Lung (tissue), 12 donors: ENCODE results near the gene NUP205. TPM values are rescaled to one million over a fixed set of nuclear protein-coding genes. Genes with fewer than 3 reads are reported as not detected.
A peak's percentile ranks its signal among the peaks of the same experiment; 100 is the strongest.
"Not testable (repeated sequence)": the region's sequence is repeated elsewhere in the genome, so short reads cannot be mapped to it uniquely, and the experiment has no call there.

Source experiments
- ATAC-seq: fragments of 200-7000 bp; cut with Tn5 transposase; one replicate; pipeline ENCODE4 v1.9.1; 2020; ENCODE audit warnings: moderate number of reproducible peaks; ENCODE audit not compliant: insufficient read depth, low FRiP score
- DNase-seq, 3 donors: peaks; one replicate each; pipeline ENCODE4 v3.0.0-alpha.2; 2013 to 2017
- H3K27ac ChIP-seq, 2 donors: one replicate each; pipeline ENCODE4 v1.5.1; 2013; ENCODE audit warnings: mild to moderate bottlenecking in 2 of 2, moderate library complexity in 2 of 2, control low read depth in 1 of 2, inconsistent platforms in 1 of 2, low read depth in 1 of 2, low read length in 1 of 2
- H3K27me3 ChIP-seq, 3 donors: one replicate each; pipeline ENCODE4 v1.5.1; 2013; ENCODE audit warnings: low read length in 2 of 3; ENCODE audit not compliant: control insufficient read depth in 3 of 3, insufficient read depth in 3 of 3
- H3K36me3 ChIP-seq, 4 donors: one replicate each; pipeline ENCODE4 v1.5.1; 2013; ENCODE audit warnings: low read length in 4 of 4, mild to moderate bottlenecking in 1 of 4, moderate library complexity in 1 of 4; ENCODE audit not compliant: control insufficient read depth in 4 of 4, insufficient read depth in 4 of 4
- H3K4me1 ChIP-seq, 5 donors: one replicate each; pipeline ENCODE4 v1.5.1; 2013; ENCODE audit warnings: low read length in 5 of 5, mild to moderate bottlenecking in 2 of 5, moderate library complexity in 1 of 5; ENCODE audit not compliant: control insufficient read depth in 5 of 5, insufficient read depth in 5 of 5
- H3K4me3 ChIP-seq: one replicate; pipeline ENCODE4 v1.5.1; 2013; ENCODE audit warnings: mild to moderate bottlenecking, control low read depth, moderate library complexity
- H3K9ac ChIP-seq, 2 donors: one replicate each; pipeline ENCODE4 v1.5.1; 2013; ENCODE audit warnings: low read length in 2 of 2, control low read depth in 1 of 2; ENCODE audit not compliant: insufficient read depth in 1 of 2
- H3K9me3 ChIP-seq, 4 donors: one replicate each; pipeline ENCODE4 v1.5.1; 2013; ENCODE audit warnings: low read length in 3 of 4, mild to moderate bottlenecking in 1 of 4, moderate library complexity in 1 of 4; ENCODE audit not compliant: control insufficient read depth in 4 of 4, insufficient read depth in 3 of 4
- WGBS, 2 donors: extraction: QIAGEN DNeasy Blood & Tissue Kit; methylation state at CpG; one replicate each; pipeline ENCODE4 v1.1.7; 2013; 5-methylcytosine and 5-hydroxymethylcytosine counted together
- polyA plus RNA-seq, 2 donors: library from polyadenylated mRNA; stranded (reverse); fragments of 200-250 nt; gene quantifications; one replicate each; pipeline ENCODE4 v1.2.1, GENCODE V29; 2013
- total RNA-seq, 2 donors: library from RNA; depleted of rRNA in 1 of 2; stranded (reverse); fragments of >200 nt in 1 of 2; gene quantifications; one replicate each; pipeline ENCODE4 v1.2.1, GENCODE V29; 2014 to 2021
- TF ChIP-seq, protein P1 (sequence below): IDR thresholded peaks from 2 replicates; pipeline ENCODE4 v1.5.1; 2012; ENCODE audit warnings: mild to moderate bottlenecking; ENCODE audit errors: control extremely low read depth, extremely low read depth
- donor health status: control.
- donor health status: control.
- donor health status: Bipolar disorder and iron deficiency.
- donor health status: healthy.
- donor health status: DM: yes; HTN: yes; CAD: no.

Gene NUP205
- total and polyA plus RNA-seq, 4 donors, result 23.1 to 41.2 (median 34.4) TPM

DNA sequence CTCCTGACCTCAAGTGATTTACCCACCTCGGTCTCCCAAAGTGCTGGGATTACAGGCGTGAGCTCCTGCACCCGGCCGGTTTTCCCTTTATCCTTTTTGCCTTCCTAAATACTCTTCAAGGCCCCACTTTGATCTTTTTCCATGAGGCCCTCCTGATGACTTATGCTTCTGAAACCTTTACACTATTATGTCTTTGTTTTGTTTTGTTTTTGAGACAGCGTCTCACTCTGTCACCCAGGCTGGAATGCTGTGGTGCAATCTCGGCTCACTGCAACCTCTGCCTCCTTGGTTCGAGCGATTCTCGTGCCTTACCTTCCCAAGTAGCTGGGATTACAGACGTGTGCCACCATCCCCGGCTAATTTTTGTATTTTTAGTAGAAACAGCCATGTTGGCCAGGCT lies 108.4 kb downstream of the NUP205 start:
- no peak for ATAC-seq
- peaks cover 10 to 23% (median 11%) of the 10 kb centered on the region in 5 donors for H3K4me1 ChIP-seq

DNA sequence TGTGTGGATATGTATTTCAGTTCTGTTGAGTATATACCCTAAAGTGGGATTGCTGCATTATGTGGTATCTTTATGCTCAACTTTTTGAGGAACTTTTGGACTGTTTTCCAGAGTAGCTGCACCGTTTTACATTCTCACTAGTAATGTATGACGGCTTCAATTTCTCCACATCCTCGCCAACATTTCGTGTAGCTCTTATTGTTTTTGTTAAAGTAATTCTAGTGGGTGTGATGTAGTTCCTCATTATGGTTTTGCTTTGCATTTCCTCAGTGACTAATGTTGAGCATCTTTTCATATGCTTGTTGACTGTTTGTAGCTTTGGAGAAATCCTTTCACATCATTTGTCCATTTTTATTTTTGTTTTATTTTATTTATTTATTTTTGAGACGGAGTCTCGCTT lies 109.1 kb downstream of the NUP205 start:
- DNase-seq (no peak), ATAC-seq (no peak)
- Histone ChIP-seq H3K9me3 (no peaks in the 10 kb centered on the region), H3K4me1 (peaks cover 7 to 21% (median 11%) of the 10 kb centered on the region in 5 donors), H3K4me3 (no peak overlapping the region), H3K27me3 (no peaks in the 10 kb centered on the region), H3K9ac (no peak overlapping the region), H3K36me3 (peaks cover 0 to 3% (median 0%) of the 10 kb centered on the region in 4 donors), H3K27ac (no peak overlapping the region)
- TF ChIP-seq, protein P1, sequence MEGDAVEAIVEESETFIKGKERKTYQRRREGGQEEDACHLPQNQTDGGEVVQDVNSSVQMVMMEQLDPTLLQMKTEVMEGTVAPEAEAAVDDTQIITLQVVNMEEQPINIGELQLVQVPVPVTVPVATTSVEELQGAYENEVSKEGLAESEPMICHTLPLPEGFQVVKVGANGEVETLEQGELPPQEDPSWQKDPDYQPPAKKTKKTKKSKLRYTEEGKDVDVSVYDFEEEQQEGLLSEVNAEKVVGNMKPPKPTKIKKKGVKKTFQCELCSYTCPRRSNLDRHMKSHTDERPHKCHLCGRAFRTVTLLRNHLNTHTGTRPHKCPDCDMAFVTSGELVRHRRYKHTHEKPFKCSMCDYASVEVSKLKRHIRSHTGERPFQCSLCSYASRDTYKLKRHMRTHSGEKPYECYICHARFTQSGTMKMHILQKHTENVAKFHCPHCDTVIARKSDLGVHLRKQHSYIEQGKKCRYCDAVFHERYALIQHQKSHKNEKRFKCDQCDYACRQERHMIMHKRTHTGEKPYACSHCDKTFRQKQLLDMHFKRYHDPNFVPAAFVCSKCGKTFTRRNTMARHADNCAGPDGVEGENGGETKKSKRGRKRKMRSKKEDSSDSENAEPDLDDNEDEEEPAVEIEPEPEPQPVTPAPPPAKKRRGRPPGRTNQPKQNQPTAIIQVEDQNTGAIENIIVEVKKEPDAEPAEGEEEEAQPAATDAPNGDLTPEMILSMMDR, result no peak
- 51 to 78% methylated on average over 6 of the region's 6 CpGs for WGBS, 2 donors

More for the DNA sequence above, 108.4 kb downstream of the NUP205 start:
- Histone ChIP-seq H3K4me3 (no peak overlapping the region), H3K27me3 (no peaks in the 10 kb centered on the region), H3K27ac (peak overlapping the region in 1 of 2 donors; percentile 55), H3K36me3 (peaks cover 0 to 3% (median 0%) of the 10 kb centered on the region in 4 donors), H3K9me3 (no peaks in the 10 kb centered on the region), H3K9ac (no peak overlapping the region)
- TF ChIP-seq, protein P1, result no peak
- no peak for DNase-seq
- 91 to 93% methylated on average over 11 of the region's 11 CpGs for WGBS, 2 donors

DNA sequence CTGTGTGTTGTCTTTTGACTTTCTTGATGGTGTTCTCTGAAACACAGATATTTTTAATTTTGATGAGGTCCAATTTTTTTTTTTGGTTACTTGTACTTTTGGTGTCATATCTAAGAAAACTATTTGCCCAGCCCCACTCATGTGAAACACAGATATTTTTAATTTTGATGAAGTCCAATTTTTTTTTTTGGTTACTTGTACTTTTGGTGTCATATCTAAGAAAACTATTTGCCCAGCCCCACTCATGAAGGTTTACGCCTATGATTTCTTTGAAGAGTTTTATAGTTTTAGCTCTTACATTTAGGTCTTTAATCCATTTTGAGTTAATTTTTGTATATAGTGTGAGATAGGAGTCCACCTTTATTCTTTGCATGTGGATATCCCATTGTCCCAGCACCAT lies 109.9 kb downstream of the NUP205 start:
- not testable (repeated sequence) for H3K27me3 ChIP-seq, H3K36me3 ChIP-seq, ATAC-seq, H3K9me3 ChIP-seq, H3K27ac ChIP-seq, H3K9ac ChIP-seq, DNase-seq, H3K4me3 ChIP-seq
- WGBS, 2 donors, result 98 to 100% methylated on average over 1 of the region's 1 CpG
- peaks cover 7 to 21% (median 11%) of the 10 kb centered on the region in 5 donors for H3K4me1 ChIP-seq

DNA sequence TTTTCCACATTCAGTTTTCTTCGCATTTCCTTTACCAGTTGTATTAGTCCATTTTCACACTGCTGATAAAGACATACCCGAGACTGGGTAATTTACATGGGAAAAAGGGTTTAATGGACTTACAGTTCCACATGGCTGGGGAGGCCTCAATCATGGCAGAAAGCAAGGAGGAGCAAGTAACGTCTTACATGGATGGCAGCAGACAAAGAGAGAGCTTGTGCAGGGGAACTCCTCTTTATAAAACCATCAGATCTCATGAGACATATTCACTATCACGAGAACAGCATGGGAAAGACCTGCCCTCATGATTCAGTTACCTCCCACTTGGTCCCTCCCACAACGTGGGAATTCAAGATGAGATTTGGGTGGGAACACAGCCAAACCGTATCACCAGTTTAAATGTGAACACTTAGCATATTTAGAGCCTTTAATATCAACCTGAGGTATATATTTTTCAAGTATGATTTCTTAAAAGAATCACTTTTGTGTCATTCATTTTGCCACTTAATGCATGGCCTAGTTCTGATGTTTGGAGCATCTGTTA lies 111.2 kb downstream of the NUP205 start:
- H3K27ac ChIP-seq, DNase-seq, H3K4me3 ChIP-seq, H3K9me3 ChIP-seq, H3K9ac ChIP-seq, H3K36me3 ChIP-seq, ATAC-seq, H3K27me3 ChIP-seq: not testable (repeated sequence)
- peaks cover 1 to 21% (median 5%) of the 10 kb centered on the region in 5 donors for H3K4me1 ChIP-seq
- WGBS, 2 donors, result 64 to 81% methylated on average over 6 of the region's 6 CpGs
